ENCODE measurements around the gene NAP1L2. TPM values are rescaled to one million over a fixed set of nuclear protein-coding genes. Genes with fewer than 3 reads are reported as not detected.
"Not testable (repeated sequence)": the region's sequence is repeated elsewhere in the genome, so short reads cannot be mapped to it uniquely, and the experiment has no call there.

Gene NAP1L2
- total RNA-seq, 1 donor from 2014 or later = 22.6 TPM

DNA sequence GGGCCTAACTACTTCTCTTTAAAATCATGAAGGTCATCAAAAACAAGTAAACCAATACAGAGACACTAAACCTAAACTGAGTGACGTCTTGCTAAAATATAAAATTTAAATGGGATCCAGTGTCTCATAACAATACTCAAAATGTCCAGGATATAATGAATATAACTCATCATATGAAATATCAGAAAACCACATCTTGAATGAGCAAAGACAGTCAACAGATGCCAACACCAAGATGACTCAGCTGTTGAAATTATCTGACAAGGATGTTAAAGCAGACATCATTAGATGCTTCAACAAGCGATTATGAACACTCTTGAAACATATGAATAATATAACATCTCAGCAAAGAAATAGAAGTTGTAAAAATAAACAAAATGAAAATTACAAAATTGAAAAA, 8.3 kb downstream of the NAP1L2 start:
- Histone ChIP-seq H3K9me3 (ENCODE audit: low read depth) (peaks cover 7% of the 10 kb centered on the region), H3K27me3 (no peaks in the 10 kb centered on the region), H3K79me2 (ENCODE audit: low read depth) (no peaks in the 10 kb centered on the region), H3K4me1 (no peaks in the 10 kb centered on the region), H2AFZ (replicated peaks) (no peak overlapping the region), H3K4me2 (no peak overlapping the region), H3K36me3 (no peaks in the 10 kb centered on the region), H3K4me3 (no peak overlapping the region), H4K20me1 (ENCODE audit: low read depth) (no peaks in the 10 kb centered on the region), H3K27ac (no peak overlapping the region), H3K9ac (no peak overlapping the region), H3F3A (ENCODE audit: low read depth) (no peaks in the 10 kb centered on the region)
- Mint-ChIP-seq H3K27ac (no peak overlapping the region), H3K4me1 (no peaks in the 10 kb centered on the region), H3K27me3 (ENCODE audit: insufficient read depth, low read depth) (no peaks in the 10 kb centered on the region), H3K9me3 (peaks cover 15% of the 10 kb centered on the region), H3K4me3 (no peak overlapping the region), H3K36me3 (no peaks in the 10 kb centered on the region)
- TF ChIP-seq EZH2 (IDR thresholded peaks at IDR 0.05) = no peak
- TF ChIP-seq EZH2phosphoT487 (IDR thresholded peaks at IDR 0.05) = no peak
- TF ChIP-seq, protein P1, sequence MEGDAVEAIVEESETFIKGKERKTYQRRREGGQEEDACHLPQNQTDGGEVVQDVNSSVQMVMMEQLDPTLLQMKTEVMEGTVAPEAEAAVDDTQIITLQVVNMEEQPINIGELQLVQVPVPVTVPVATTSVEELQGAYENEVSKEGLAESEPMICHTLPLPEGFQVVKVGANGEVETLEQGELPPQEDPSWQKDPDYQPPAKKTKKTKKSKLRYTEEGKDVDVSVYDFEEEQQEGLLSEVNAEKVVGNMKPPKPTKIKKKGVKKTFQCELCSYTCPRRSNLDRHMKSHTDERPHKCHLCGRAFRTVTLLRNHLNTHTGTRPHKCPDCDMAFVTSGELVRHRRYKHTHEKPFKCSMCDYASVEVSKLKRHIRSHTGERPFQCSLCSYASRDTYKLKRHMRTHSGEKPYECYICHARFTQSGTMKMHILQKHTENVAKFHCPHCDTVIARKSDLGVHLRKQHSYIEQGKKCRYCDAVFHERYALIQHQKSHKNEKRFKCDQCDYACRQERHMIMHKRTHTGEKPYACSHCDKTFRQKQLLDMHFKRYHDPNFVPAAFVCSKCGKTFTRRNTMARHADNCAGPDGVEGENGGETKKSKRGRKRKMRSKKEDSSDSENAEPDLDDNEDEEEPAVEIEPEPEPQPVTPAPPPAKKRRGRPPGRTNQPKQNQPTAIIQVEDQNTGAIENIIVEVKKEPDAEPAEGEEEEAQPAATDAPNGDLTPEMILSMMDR (IDR thresholded peaks at IDR 0.05) = no peak
- no peak for DNase-seq (ENCODE audit: low spot score)

DNA sequence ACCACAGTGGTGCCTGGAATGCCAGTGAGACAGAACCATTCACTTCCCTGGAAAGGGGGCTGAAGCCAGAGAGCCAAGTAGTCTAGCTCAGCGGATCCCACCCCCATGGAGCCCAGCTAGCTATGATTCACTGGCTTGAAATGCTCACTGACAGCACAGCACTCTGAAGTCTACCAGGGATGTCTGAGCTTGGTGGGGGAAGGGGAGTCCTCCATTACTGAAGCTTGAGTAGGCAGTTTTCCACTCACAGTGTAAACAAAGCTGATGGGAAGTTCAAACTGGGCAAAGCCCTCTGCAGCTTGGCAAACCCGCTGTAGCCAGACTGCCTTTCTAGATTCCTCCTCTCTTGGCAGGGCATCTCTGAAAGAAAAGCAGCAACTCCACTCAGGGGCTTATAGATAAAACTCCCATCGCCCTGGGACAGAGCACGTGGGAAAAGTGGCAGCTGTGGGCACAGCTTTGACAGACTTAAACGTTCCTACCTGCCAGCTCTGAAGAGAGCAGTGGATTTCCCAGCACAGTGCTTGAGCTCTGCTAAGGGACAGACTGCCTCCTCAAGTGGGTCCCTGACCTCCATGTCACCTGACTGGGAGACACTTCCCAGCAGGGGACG, 32.0 kb downstream of the NAP1L2 start:
- Histone ChIP-seq H3K9ac (no peak overlapping the region), H3K27ac (no peak overlapping the region), H2AFZ (replicated peaks) (no peak overlapping the region), H4K20me1 (ENCODE audit: low read depth) (no peaks in the 10 kb centered on the region), H3K4me1 (no peaks in the 10 kb centered on the region), H3F3A (ENCODE audit: low read depth) (no peaks in the 10 kb centered on the region), H3K36me3 (no peaks in the 10 kb centered on the region), H3K79me2 (ENCODE audit: low read depth) (no peaks in the 10 kb centered on the region), H3K4me2 (no peak overlapping the region), H3K4me3 (no peak overlapping the region), H3K9me3 (ENCODE audit: low read depth) (peaks cover 9% of the 10 kb centered on the region), H3K27me3 (no peaks in the 10 kb centered on the region)
- no peak overlapping the region for H3K27ac Mint-ChIP-seq
- no peaks in the 10 kb centered on the region for H3K36me3 Mint-ChIP-seq
- TF ChIP-seq EZH2 (IDR thresholded peaks at IDR 0.05) = no peak
- TF ChIP-seq, protein P1 (IDR thresholded peaks at IDR 0.05) = no peak
- no peak for TF ChIP-seq EZH2phosphoT487 (IDR thresholded peaks at IDR 0.05)
- no peaks in the 10 kb centered on the region for H3K4me1 Mint-ChIP-seq
- H3K27me3 Mint-ChIP-seq (ENCODE audit: insufficient read depth, low read depth) = peaks cover 4% of the 10 kb centered on the region
- H3K9me3 Mint-ChIP-seq = peaks cover 8% of the 10 kb centered on the region
- no peak overlapping the region for H3K4me3 Mint-ChIP-seq
- DNase-seq (ENCODE audit: low spot score) = no peak

DNA sequence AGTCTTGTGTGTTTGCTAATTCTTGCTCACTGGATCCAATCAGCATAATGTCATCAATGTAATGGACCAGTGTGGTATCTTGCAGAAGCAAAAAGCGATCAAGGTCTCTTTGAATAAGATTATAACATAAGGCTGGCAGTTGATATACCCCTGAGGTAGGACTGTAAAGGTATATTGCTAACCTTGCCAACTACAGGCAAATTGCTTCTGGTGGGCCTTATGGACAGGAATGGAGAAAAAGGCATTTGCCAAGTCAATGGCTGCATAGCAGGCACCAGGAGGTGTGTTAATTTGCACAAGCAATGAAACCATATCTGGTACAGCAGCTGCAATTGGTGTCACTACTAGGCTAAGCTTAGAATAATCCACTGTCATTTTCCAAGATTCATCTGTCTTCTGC, 45.7 kb downstream of the NAP1L2 start:
- H3K36me3 Mint-ChIP-seq; H3K9me3 Mint-ChIP-seq; H3K4me1 Mint-ChIP-seq; H4K20me1 ChIP-seq (ENCODE audit: low read depth); H3K4me3 ChIP-seq; DNase-seq (ENCODE audit: low spot score); H3K27me3 Mint-ChIP-seq (ENCODE audit: insufficient read depth, low read depth); H3K9me3 ChIP-seq (ENCODE audit: low read depth); H3K27ac Mint-ChIP-seq; H3K4me3 Mint-ChIP-seq; H3K4me1 ChIP-seq; H3K36me3 ChIP-seq; H3K4me2 ChIP-seq; H3K27ac ChIP-seq; H3K9ac ChIP-seq; H3K79me2 ChIP-seq (ENCODE audit: low read depth); H3K27me3 ChIP-seq; H2AFZ ChIP-seq (replicated peaks); H3F3A ChIP-seq (ENCODE audit: low read depth): not testable (repeated sequence)

Other genes starting within 250 kb of the NAP1L2 start
- gene PABPC1L2B, start 211.9 kb downstream of the NAP1L2 start, total RNA-seq (ENCODE audit: low replicate concordance) = 0.22 TPM in 1 of 2 replicates, not detected in the other
- 0.77 TPM in 1 of 2 replicates, not detected in the other for gene PABPC1L2A, start 135.3 kb downstream of the NAP1L2 start, total RNA-seq (ENCODE audit: low replicate concordance)
- gene CDX4, start 232.2 kb upstream of the NAP1L2 start, total RNA-seq (ENCODE audit: low replicate concordance) = 0.92 TPM in 1 of 2 replicates, not detected in the other